Measurements from ENCODE around the gene OSBPL7. TPM values are rescaled to one million over a fixed set of nuclear protein-coding genes. Genes with fewer than 3 reads are reported as not detected.

The OSBPL7 gene
- total and polyA plus RNA-seq, 2 of the 8 experiments (the other 6 are each of a cell fraction or from before 2014, with no cell fraction given): 7.2 to 8.9 TPM

DNA sequence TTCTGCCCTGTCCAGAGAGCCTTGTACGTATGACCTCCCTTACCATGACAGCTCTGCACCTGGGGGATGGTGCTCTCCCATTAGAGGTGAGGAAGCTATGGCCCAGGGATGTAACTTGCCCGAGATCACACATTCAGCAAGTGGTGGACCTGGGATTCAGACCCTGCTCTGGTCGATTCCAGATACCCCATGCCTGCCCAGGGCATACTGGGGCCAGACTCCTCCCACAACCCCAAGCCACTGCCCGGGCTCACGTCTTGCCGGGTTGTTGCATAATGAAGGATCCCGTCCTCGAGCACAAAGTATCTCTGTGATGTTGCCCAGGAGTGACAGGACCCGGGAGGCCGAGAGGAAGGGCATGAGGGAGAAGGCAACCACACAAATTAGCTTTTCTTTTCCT, 2.1 kb downstream of the OSBPL7 start:
- POLR2A ChIA-PET (ENCODE audit: partially characterized antibody): no interaction called here
- TF ChIP-seq TAF1 (IDR thresholded peaks at IDR 0.05; ENCODE audit: low read depth, low read length): no peak
- TF ChIP-seq RBBP5 (IDR thresholded peaks at IDR 0.05; ENCODE audit: borderline replicate concordance, low read depth, low read length): no peak
- no peak for TF ChIP-seq RXRA (IDR thresholded peaks at IDR 0.05; ENCODE audit: insufficient read depth, low read depth, low read length)
- TF ChIP-seq RAD21 (IDR thresholded peaks at IDR 0.05 in 1 of 2, conservative IDR thresholded peaks at IDR 0.05 in 1 of 2; ENCODE audit: low read depth in 2 of 2, low read length in 2 of 2): no peak
- no peak for TF ChIP-seq SIRT6 (IDR thresholded peaks at IDR 0.05; ENCODE audit: low read length)
- TF ChIP-seq KDM5A (IDR thresholded peaks at IDR 0.05; ENCODE audit: low read length): no peak
- no peak for TF ChIP-seq PHF8 (conservative IDR thresholded peaks at IDR 0.05; ENCODE audit: low read depth, low read length)
- TF ChIP-seq CTBP2 (IDR thresholded peaks at IDR 0.05; ENCODE audit: borderline replicate concordance, insufficient read depth, insufficient read length, low read length): no peak
- TF ChIP-seq NANOG (IDR thresholded peaks at IDR 0.05; ENCODE audit: insufficient read depth, low read depth, low read length, poor library complexity, severe bottlenecking): no peak
- TF ChIP-seq YY1 (IDR thresholded peaks at IDR 0.05; ENCODE audit: low read depth, low read length): no peak
- no peak for FAIRE-seq
- no peak for DNase-seq (ENCODE audit: low read depth in 1 of 2, low spot score in 2 of 2)
- Histone ChIP-seq H3K14ac (ENCODE audit: insufficient read length) (no peak overlapping the region), H3K27me3 (replicated peaks in 1 of 4; ENCODE audit: control insufficient read depth in 3 of 4, extremely low read depth in 1 of 4, insufficient read depth in 3 of 4, low read length in 3 of 4) (no peaks in the 10 kb centered on the region), H3K4me2 (ENCODE audit: insufficient read depth in 1 of 2, low read depth in 2 of 2, low read length in 2 of 2) (no peak overlapping the region), H3K36me3 (ENCODE audit: control insufficient read depth in 2 of 4, insufficient read depth in 4 of 4, low read length in 3 of 4) (peaks cover 0 to 10% (median 8%) of the 10 kb centered on the region in 4 experiments; a peak in 4 of 8 replicates), H2AK5ac (ENCODE audit: low read depth, low read length) (no peak overlapping the region), H3K4me1 (replicated peaks in 1 of 4; ENCODE audit: control insufficient read depth in 3 of 4, insufficient read depth in 4 of 4, low read length in 3 of 4) (peaks cover 0 to 12% (median 7%) of the 10 kb centered on the region in 4 experiments; a peak in 6 of 7 replicates), H2BK5ac (ENCODE audit: low read depth, low read length) (no peak overlapping the region), H4K20me1 (replicated peaks in 1 of 2; ENCODE audit: control insufficient read depth in 1 of 2, insufficient read depth in 2 of 2, low read length in 2 of 2) (peaks cover 0 to 1% of the 10 kb centered on the region in 2 experiments), H3K79me1 (ENCODE audit: low read depth, low read length) (no peaks in the 10 kb centered on the region; the same call in 1 of the 2 replicates), H3K4me3 (ENCODE audit: extremely low read depth in 1 of 4, insufficient read depth in 2 of 4, low read depth in 3 of 4, low read length in 4 of 4) (no peak overlapping the region), H4K5ac (ENCODE audit: insufficient read length, low read depth, low read length) (no peak overlapping the region), H3K23me2 (ENCODE audit: low read depth, low read length) (peaks cover 8% of the 10 kb centered on the region; the same call in 1 of the 2 replicates), H4K91ac (replicated peaks; ENCODE audit: insufficient read length, low read length) (no peak overlapping the region), H3K18ac (ENCODE audit: extremely low read depth, low read length) (no peak overlapping the region), H3K56ac (replicated peaks; ENCODE audit: insufficient read length, low read depth, low read length) (no peak overlapping the region), H2BK120ac (replicated peaks; ENCODE audit: low read depth, low read length) (no peak overlapping the region), H2BK15ac (ENCODE audit: low read length) (no peak overlapping the region), H2BK12ac (ENCODE audit: low read depth, low read length) (no peak overlapping the region), H4K8ac (ENCODE audit: extremely low read depth, insufficient read depth, low read length) (peak overlapping the region; percentile 31; the same call in 1 of the 2 replicates), H2BK20ac (ENCODE audit: low read length) (no peak overlapping the region), H2AFZ (ENCODE audit: low read length) (no peak overlapping the region), H3K23ac (ENCODE audit: insufficient read length) (no peak overlapping the region), H3K9ac (replicated peaks in 1 of 4; ENCODE audit: extremely low read depth in 1 of 4, low read depth in 3 of 4, low read length in 3 of 4) (no peak overlapping the region), H3K27ac (ENCODE audit: low read depth, low read length) (no peak overlapping the region), H3K79me2 (ENCODE audit: control insufficient read depth in 1 of 2, insufficient read depth in 2 of 2, low read length in 2 of 2) (no peaks in the 10 kb centered on the region), H3K9me3 (ENCODE audit: insufficient read depth in 2 of 2, low read depth in 1 of 2, low read length in 1 of 2) (no peaks in the 10 kb centered on the region), H3K4ac (replicated peaks; ENCODE audit: insufficient read length, low read depth, low read length) (no peak overlapping the region)
- CTCF ChIA-PET (ENCODE audit: partially characterized antibody): interaction anchor here (0.9 to 2.5 kb wide), 2 partner anchors 9 to 22 kb away, joined by 3 to 6 read pairs; partner anchors contain the start of gene SCRN2
- WGBS, 2 experiments (ENCODE audit: extremely low coverage in 1 of 2, insufficient coverage in 1 of 2, insufficient read length in 1 of 2, insufficient replicate concordance in 2 of 2, low coverage in 1 of 2, low lambda C conversion rate in 2 of 2, missing lambda C conversion rate in 1 of 2): 75% methylated on average over 9 of the region's 10 CpGs; no CpG with 5 or more reads in 1 of the 2 experiments
